Peyer's patch (tissue), 4 donors: ENCODE measurements around the gene ATP1B2.
"Not testable (repeated sequence)": the region's sequence is repeated elsewhere in the genome, so short reads cannot be mapped to it uniquely, and the experiment has no call there.

ENCODE experiments used
- POLR2A ChIP-seq, 2 donors: fragments of 450-650 bp; IDR thresholded peaks; one replicate each; pipeline ENCODE4 v1.5.1; 2017; ENCODE audit warnings: antibody characterized with exemption in 2 of 2, mild to moderate bottlenecking in 2 of 2, moderate library complexity in 2 of 2
- TF ChIP-seq, protein P1 (sequence below), 6 experiments: fragments of 450-650 bp in 4 of 6; fragments of 200-600 bp in 2 of 6; sonication (generic) in 1 of 6; IDR thresholded peaks; one replicate each; pipeline ENCODE4 v1.5.1; 2017 to 2019; ENCODE audit warnings: antibody characterized with exemption in 6 of 6, mild to moderate bottlenecking in 3 of 6, moderate library complexity in 1 of 6

DNA sequence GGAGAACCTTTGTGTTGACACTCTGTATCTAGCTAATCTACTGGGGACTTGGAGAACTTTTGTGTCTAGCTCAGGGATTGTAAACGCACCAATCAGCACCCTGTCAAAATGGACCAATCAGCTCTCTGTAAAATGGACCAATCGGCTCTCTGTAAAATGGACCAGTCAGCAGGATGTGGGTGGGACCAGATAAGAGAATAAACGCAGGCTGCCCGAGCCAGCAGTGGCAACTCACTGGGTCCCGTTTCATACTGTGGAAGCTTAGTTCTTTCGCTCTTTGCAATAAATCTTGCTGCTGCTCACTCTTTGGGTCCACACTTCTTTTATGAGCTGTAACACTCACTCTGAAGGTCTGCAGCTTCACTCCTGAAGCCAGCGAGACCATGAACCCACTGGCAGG, 9.1 kb upstream of the ATP1B2 start:
- TF ChIP-seq, protein P1, sequence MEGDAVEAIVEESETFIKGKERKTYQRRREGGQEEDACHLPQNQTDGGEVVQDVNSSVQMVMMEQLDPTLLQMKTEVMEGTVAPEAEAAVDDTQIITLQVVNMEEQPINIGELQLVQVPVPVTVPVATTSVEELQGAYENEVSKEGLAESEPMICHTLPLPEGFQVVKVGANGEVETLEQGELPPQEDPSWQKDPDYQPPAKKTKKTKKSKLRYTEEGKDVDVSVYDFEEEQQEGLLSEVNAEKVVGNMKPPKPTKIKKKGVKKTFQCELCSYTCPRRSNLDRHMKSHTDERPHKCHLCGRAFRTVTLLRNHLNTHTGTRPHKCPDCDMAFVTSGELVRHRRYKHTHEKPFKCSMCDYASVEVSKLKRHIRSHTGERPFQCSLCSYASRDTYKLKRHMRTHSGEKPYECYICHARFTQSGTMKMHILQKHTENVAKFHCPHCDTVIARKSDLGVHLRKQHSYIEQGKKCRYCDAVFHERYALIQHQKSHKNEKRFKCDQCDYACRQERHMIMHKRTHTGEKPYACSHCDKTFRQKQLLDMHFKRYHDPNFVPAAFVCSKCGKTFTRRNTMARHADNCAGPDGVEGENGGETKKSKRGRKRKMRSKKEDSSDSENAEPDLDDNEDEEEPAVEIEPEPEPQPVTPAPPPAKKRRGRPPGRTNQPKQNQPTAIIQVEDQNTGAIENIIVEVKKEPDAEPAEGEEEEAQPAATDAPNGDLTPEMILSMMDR (IDR thresholded peaks at IDR 0.05): not testable (repeated sequence)
- TF ChIP-seq POLR2A (IDR thresholded peaks at IDR 0.05): not testable (repeated sequence)
